ENCODE data around the gene DDC.

GRCh38 chr7:50423860-50424259 is 141.3 kb downstream of the DDC start:
- no peak for TF ChIP-seq CTCF (optimal IDR thresholded peaks at IDR 0.05 in 1 of 3, IDR thresholded peaks at IDR 0.05 in 1 of 3, conservative IDR thresholded peaks at IDR 0.05 in 1 of 3; ENCODE audit: extremely low read depth in 1 of 3, insufficient read depth in 2 of 3, low read length in 3 of 3)
- TF ChIP-seq EZH2 (IDR thresholded peaks at IDR 0.05; ENCODE audit: low read length), result no peak

Measured in keratinocyte (primary cell).